NCI-H1048 (cell line): ENCODE data around the gene SENP5.
A peak's percentile ranks its signal among the peaks of the same experiment; 100 is the strongest.

ENCODE experiments used
- DNase-seq: peaks from one replicate; lab custom pipeline; 2025; lab: John Stamatoyannopoulos, UW

The SENP5 gene

GRCh38 chr3:196969134-196969659, 101.5 kb downstream of the SENP5 start:
- DNase-seq = no peak

DNA sequence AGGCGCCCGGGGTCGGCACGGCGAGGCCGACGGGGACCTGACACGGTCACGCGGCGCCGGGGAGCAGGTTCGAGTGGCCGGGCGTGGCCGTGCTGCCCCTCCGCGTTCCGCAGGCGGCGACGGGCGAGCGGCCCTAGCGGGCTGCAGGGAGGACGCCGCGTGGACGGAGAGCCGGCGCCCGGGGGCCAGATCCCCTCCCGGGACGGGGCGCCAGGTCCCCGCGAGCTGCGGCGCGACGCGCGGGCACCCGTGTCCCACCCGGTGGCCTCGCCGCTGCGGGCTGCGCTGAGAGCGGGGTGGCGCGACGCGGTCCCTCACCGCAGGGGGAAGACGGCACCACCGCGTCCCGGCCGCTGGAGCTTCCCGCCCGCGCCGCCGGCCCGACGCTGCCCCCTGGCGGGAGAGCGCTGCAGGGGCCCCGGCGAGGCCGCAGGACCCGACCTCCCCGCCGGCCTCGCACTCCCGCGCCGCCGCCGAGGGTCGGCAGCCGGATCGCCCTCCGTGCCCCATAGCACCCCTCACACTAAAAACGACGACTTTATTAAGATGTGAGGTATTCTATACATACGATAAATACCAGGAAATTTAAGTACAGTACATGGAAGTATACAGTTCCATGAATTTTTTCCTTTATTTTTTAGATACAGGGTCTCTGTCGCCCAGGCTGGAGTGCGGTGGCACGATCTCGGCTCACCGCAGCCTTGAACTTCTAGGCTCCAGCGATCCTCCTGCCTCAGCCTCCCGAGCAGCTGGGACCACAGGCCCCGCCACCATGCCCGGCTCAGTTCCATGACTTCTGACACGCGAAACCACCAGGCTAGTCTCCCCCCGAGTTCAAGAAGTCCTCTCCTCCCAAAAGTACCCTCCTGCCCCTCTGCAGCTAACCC, 102.2 kb downstream of the SENP5 start:
- DNase-seq = peak; percentile 8

- DNase-seq = no peak
These were observed 102.9 kb downstream of the SENP5 start for GRCh38 chr3:196970547-196971093.

DNA sequence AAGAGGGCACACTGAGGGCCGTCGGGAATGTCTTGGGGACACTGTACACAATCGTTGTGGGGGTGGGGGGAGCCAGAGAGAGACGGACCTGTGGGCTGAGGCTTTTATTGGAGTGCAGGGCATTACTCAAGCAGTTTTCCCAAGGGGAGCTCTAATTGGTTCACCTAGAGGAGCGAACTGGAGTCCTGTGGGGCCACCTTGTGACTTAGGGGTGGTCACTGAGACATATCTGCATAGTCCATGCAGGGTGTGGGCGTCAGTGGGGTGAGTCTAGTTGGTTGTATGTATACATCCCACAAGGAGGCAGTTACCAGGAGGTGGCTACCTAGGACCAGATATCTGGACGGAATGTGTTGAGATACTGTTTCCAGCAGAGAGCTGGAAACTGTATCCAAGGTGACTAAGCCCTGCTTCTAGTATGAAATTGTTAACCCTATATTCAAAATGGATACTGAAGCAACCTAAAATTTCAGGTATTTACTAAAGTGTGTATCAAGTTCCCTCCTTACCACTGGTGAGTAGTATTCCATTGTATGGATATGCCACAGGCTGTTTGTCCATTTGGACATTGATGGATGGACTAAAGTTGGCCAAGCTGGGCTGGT, 103.5 kb downstream of the SENP5 start:
- no peak for DNase-seq

GRCh38 chr3:196974661-196975060, 106.9 kb downstream of the SENP5 start:
- no peak for DNase-seq

GRCh38 chr3:196975349-196975748, 107.6 kb downstream of the SENP5 start:
- no peak for DNase-seq

DNA sequence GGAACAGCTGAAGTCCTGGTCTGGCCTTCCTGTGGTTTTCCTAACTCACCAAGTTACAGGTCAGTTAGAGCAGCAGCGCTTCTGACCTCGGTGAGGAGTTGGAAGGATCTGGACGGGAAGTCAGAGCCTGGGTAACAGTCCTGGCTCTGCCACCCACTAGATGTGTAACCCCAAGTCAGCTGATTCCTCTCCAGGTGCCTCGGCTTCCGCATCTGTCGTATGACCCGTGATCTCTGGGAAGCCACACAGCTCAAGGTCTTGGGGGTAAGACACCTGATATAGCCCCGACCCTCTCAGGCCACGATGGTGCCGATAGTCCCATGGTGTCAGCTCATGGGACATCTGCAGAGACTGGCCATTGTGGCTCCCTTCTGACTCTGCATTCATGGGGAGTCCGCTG, 109.2 kb downstream of the SENP5 start:
- DNase-seq = no peak

DNA sequence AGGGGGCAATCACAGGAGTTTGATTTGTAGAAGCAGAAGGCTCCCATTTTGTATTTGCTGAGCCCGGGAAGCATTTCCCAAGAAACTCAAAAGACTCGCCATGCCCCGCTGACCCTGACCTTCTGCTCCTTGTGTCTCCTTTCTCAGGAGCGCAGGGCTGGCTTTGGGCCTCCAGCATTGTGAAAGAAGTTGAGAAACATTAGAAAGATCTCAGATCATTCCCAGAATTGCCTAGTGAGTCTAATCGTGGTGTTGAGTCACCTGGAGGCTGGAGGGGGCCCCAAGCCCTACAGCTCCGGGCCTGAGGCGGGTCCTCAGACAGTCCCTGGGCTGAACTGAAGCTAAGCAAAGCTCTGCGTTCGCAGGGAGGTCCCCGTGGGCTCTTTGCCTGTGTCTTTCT, 111.8 kb downstream of the SENP5 start:
- no peak for DNase-seq

GRCh38 chr3:196981657-196982056, 113.9 kb downstream of the SENP5 start:
- no peak for DNase-seq

GRCh38 chr3:196983186-196983585, 115.5 kb downstream of the SENP5 start:
- DNase-seq = no peak
